ENCODE data around the gene KCNJ11.

KCNJ11 gene

GRCh38 chr11:17418444-17419081 lies 30.1 kb upstream of the KCNJ11 start (continued):
- no peak for TF ChIP-seq CSRNP3 (CRISPR knock-in tag; IDR thresholded peaks at IDR 0.05)
- TF ChIP-seq ZFP30 (CRISPR knock-in tag; IDR thresholded peaks at IDR 0.05): no peak
- no peak for TF ChIP-seq BACH2 (CRISPR knock-in tag; IDR thresholded peaks at IDR 0.05; ENCODE audit: borderline replicate concordance)

- ATAC-seq: no peak
- no peak for TF ChIP-seq ESRRG (CRISPR knock-in tag; IDR thresholded peaks at IDR 0.05)
- no peak for TF ChIP-seq OSR1 (CRISPR knock-in tag; IDR thresholded peaks at IDR 0.05)
Measured at GRCh38 chr11:17416492-17416891, 28.0 kb upstream of the KCNJ11 start.

GRCh38 chr11:17415523-17416104 lies 27.2 kb upstream of the KCNJ11 start:
- no peak for TF ChIP-seq ESRRG (CRISPR knock-in tag; IDR thresholded peaks at IDR 0.05)
- no peak for TF ChIP-seq ZC3H10 (CRISPR knock-in tag; IDR thresholded peaks at IDR 0.05)
- no peak for TF ChIP-seq TCF4 (CRISPR knock-in tag; IDR thresholded peaks at IDR 0.05; ENCODE audit: borderline replicate concordance)
- TF ChIP-seq ARNTL (CRISPR knock-in tag; IDR thresholded peaks at IDR 0.05; ENCODE audit: borderline replicate concordance, low read depth): no peak
- TF ChIP-seq SNAI2 (CRISPR knock-in tag; IDR thresholded peaks at IDR 0.05): no peak
- no peak for TF ChIP-seq CSRNP3 (CRISPR knock-in tag; IDR thresholded peaks at IDR 0.05)
- TF ChIP-seq PPARA (CRISPR knock-in tag; IDR thresholded peaks at IDR 0.05; ENCODE audit: borderline replicate concordance): no peak
- TF ChIP-seq GLIS3 (CRISPR knock-in tag; IDR thresholded peaks at IDR 0.05): no peak
- no peak for TF ChIP-seq CSDC2 (CRISPR knock-in tag; IDR thresholded peaks at IDR 0.05)
- TF ChIP-seq BACH2 (CRISPR knock-in tag; IDR thresholded peaks at IDR 0.05; ENCODE audit: borderline replicate concordance): no peak
- no peak for TF ChIP-seq ZNF8 (CRISPR knock-in tag; IDR thresholded peaks at IDR 0.05)
- TF ChIP-seq PATZ1 (CRISPR knock-in tag; IDR thresholded peaks at IDR 0.05; ENCODE audit: borderline replicate concordance): no peak
- no peak for TF ChIP-seq ZFP3 (CRISPR knock-in tag; IDR thresholded peaks at IDR 0.05)
- TF ChIP-seq RARB (CRISPR knock-in tag; IDR thresholded peaks at IDR 0.05): no peak
- TF ChIP-seq TSHZ2 (CRISPR knock-in tag; IDR thresholded peaks at IDR 0.05): no peak
- ATAC-seq: no peak

- no peak for ATAC-seq
- TF ChIP-seq TOX (CRISPR knock-in tag; IDR thresholded peaks at IDR 0.05; ENCODE audit: borderline replicate concordance): no peak
- no peak for TF ChIP-seq CSDC2 (CRISPR knock-in tag; IDR thresholded peaks at IDR 0.05)
- no peak for TF ChIP-seq RARB (CRISPR knock-in tag; IDR thresholded peaks at IDR 0.05)
- no peak for TF ChIP-seq ZFP3 (CRISPR knock-in tag; IDR thresholded peaks at IDR 0.05)
- no peak for TF ChIP-seq CSRNP3 (CRISPR knock-in tag; IDR thresholded peaks at IDR 0.05)
- TF ChIP-seq GLIS3 (CRISPR knock-in tag; IDR thresholded peaks at IDR 0.05): no peak
- no peak for TF ChIP-seq ARNTL (CRISPR knock-in tag; IDR thresholded peaks at IDR 0.05; ENCODE audit: borderline replicate concordance, low read depth)
- TF ChIP-seq SNAI2 (CRISPR knock-in tag; IDR thresholded peaks at IDR 0.05): no peak
- no peak for TF ChIP-seq ESRRG (CRISPR knock-in tag; IDR thresholded peaks at IDR 0.05)
- no peak for TF ChIP-seq TCF4 (CRISPR knock-in tag; IDR thresholded peaks at IDR 0.05; ENCODE audit: borderline replicate concordance)
- no peak for TF ChIP-seq ISL1 (CRISPR knock-in tag; IDR thresholded peaks at IDR 0.05)
- TF ChIP-seq TSHZ2 (CRISPR knock-in tag; IDR thresholded peaks at IDR 0.05): no peak
- no peak for TF ChIP-seq POU6F1 (CRISPR knock-in tag; IDR thresholded peaks at IDR 0.05; ENCODE audit: borderline replicate concordance, low read depth)
- no peak for TF ChIP-seq BACH2 (CRISPR knock-in tag; IDR thresholded peaks at IDR 0.05; ENCODE audit: borderline replicate concordance)
- TF ChIP-seq OSR1 (CRISPR knock-in tag; IDR thresholded peaks at IDR 0.05): no peak
Measured at GRCh38 chr11:17414992-17415391, 26.5 kb upstream of the KCNJ11 start.
